ENCODE data around the gene PAPPA. TPM values are rescaled to one million over a fixed set of nuclear protein-coding genes. Genes with fewer than 3 reads are reported as not detected.

Gene PAPPA
- total and polyA plus RNA-seq, 12 donors: 0.22 to 23.9 (median 5.7) TPM

DNA sequence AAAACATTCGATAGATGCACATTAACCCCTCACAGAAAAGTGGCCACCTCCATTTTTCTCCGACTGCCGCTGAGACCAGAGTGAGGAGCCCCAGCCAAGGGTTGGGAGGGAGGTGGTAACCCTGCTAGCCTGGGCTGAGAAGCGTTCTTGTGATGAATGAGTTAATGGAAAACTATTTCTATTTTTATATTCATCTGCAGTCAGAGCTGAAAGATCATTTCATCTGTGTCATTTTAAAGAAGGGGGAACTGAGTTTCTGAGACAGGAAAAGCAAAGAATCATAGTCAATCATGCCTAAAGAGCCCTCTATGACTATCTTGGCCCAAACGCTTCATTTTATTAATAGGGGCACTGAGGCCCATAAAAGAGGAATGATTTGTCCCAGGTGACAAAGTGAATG lies 229.5 kb downstream of the PAPPA start:
- WGBS, 4 donors: 67 to 80% (median 76%) methylated on average over 5 of the region's 5 CpGs
- no peak for TF ChIP-seq POLR2A (IDR thresholded peaks at IDR 0.05)
- TF ChIP-seq, protein P1, sequence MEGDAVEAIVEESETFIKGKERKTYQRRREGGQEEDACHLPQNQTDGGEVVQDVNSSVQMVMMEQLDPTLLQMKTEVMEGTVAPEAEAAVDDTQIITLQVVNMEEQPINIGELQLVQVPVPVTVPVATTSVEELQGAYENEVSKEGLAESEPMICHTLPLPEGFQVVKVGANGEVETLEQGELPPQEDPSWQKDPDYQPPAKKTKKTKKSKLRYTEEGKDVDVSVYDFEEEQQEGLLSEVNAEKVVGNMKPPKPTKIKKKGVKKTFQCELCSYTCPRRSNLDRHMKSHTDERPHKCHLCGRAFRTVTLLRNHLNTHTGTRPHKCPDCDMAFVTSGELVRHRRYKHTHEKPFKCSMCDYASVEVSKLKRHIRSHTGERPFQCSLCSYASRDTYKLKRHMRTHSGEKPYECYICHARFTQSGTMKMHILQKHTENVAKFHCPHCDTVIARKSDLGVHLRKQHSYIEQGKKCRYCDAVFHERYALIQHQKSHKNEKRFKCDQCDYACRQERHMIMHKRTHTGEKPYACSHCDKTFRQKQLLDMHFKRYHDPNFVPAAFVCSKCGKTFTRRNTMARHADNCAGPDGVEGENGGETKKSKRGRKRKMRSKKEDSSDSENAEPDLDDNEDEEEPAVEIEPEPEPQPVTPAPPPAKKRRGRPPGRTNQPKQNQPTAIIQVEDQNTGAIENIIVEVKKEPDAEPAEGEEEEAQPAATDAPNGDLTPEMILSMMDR (IDR thresholded peaks at IDR 0.05): no peak
- H3K4me3 ChIP-seq: no peak overlapping the region
- H3K9me3 ChIP-seq (replicated peaks in 1 of 3): no peaks in the 10 kb centered on the region
- peaks cover 0 to 2% of the 10 kb centered on the region in 2 donors for H3K36me3 ChIP-seq (replicated peaks in 1 of 2)
- intact Hi-C loops (cut with DNase I): no loop called here
- H3K4me1 ChIP-seq (replicated peaks in 1 of 2): no peaks in the 10 kb centered on the region
- H3K27ac ChIP-seq: no peak overlapping the region
- no peak for DNase-seq
- no peaks in the 10 kb centered on the region for H3K27me3 ChIP-seq

DNA sequence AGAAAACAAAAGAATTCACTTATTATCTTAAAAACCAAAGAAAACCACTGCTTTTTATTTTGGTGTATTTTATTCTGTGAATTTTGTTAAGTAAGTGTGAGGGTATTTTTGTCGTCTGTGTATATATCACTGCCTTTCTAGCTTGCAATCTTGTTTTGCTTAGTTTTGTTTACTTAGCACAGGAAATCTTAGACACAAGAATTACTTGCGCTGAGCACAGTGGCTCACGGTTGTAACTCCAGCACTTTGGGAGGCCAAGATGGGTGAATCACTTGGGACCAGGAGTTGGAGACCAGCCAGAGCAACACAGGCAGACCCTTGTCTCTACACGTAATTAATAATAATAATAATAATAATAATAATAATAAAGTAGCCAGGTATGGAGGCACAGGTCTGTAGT lies 230.3 kb downstream of the PAPPA start:
- Histone ChIP-seq H3K27me3 (no peaks in the 10 kb centered on the region), H3K27ac (no peak overlapping the region), H3K36me3 (replicated peaks in 1 of 2) (peaks cover 0 to 2% of the 10 kb centered on the region in 2 donors), H3K9me3 (replicated peaks in 1 of 3) (no peaks in the 10 kb centered on the region), H3K4me1 (replicated peaks in 1 of 2) (no peaks in the 10 kb centered on the region), H3K4me3 (no peak overlapping the region)
- 67 to 77% (median 76%) methylated on average over 4 of the region's 4 CpGs for WGBS, 4 donors
- no peak for DNase-seq
- intact Hi-C loops (cut with DNase I): no loop called here
- TF ChIP-seq, protein P1 (IDR thresholded peaks at IDR 0.05): no peak
- no peak for TF ChIP-seq POLR2A (IDR thresholded peaks at IDR 0.05)

DNA sequence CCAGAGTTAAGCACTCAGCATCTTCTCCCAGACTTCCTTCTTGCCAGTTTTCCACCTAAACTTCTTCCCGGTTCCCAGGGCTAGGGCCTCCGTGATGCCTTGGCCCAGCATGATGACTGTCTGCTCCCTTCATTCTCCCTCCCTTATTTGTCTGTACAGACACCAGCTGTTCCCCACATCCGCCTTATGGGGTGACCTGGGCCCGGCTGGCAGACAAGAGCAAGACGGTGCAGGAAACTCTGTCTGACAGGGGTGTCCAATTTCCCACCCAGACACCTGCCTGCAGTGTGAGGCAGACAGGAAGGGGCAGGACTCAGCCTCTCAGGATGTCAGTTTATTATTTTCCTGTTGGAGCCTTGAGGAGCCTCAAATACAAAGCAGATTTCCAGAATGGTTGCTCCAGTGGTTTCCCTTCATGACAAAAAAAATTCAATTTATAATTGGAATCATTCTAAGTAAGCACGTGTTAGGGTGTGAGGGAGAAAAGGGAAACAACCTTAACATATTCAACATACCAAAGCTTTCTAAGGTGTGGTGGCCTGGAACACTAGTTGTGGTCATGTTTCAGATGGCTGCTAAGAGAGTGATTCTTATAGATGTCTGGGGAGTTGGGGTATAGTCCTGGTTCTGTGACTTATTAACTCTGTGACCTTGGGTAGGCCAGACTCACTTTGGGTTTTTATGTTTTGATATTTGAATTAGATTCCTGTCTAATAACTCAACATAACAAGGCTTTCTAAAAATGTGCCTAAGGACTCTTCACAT lies 234.5 kb downstream of the PAPPA start:
- Histone ChIP-seq H3K4me1 (replicated peaks in 1 of 2) (no peaks in the 10 kb centered on the region), H3K4me3 (no peak overlapping the region), H3K9me3 (replicated peaks in 1 of 3) (no peaks in the 10 kb centered on the region), H3K36me3 (replicated peaks in 1 of 2) (peaks cover 0 to 7% of the 10 kb centered on the region in 2 donors), H3K27me3 (no peaks in the 10 kb centered on the region), H3K27ac (no peak overlapping the region)
- DNase-seq: no peak
- no peak for TF ChIP-seq POLR2A (IDR thresholded peaks at IDR 0.05)
- TF ChIP-seq, protein P1 (IDR thresholded peaks at IDR 0.05): no peak
- intact Hi-C loops (cut with DNase I): no loop called here
- 61 to 75% (median 68%) methylated on average over 4 to 6 of the region's 6 CpGs for WGBS, 4 donors

DNA sequence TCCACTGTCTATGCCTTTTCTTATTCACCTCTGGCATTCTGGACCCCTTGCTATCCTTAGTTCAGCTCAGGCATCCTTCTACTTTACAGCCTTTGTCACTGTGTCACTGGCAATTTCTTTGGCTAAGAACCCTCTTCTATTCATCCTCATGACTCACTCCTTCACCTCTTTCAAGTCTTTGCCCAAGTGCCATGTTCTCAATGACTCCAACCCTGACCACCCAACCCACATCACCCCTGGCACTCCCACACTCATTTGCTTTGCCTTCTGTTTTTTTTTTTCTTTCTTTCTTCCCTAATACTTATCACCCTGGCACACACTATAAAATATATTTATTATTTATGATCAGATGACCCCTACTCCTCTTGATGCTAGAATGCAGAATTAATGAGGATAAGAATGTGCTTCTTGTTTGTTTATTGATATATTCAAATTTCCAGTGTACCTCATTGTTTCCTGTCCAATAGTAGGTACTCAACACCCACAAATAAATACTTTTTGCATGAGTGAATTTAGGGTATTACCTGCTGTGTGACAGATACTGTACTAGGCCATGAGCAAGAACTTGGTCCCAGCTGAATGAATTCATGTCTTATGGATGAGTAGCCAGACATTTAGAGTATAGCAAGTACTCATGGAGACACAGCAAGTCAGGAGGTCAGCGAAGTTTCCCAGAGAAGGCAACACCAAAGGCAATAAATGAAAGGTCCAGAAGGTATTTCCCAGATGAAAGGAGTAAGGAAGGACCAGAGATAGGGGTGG lies 236.1 kb downstream of the PAPPA start:
- Histone ChIP-seq H3K27ac (no peak overlapping the region), H3K9me3 (replicated peaks in 1 of 3) (no peaks in the 10 kb centered on the region), H3K4me3 (no peak overlapping the region), H3K4me1 (replicated peaks in 1 of 2) (no peaks in the 10 kb centered on the region), H3K27me3 (no peaks in the 10 kb centered on the region), H3K36me3 (replicated peaks in 1 of 2) (peaks cover 0 to 7% of the 10 kb centered on the region in 2 donors)
- TF ChIP-seq, protein P1 (IDR thresholded peaks at IDR 0.05): no peak
- no peak for TF ChIP-seq POLR2A (IDR thresholded peaks at IDR 0.05)
- WGBS, 4 donors: 88 to 95% (median 90%) methylated on average over 1 of the region's 1 CpG
- intact Hi-C loops (cut with DNase I): no loop called here
- no peak for DNase-seq

All from adrenal gland (tissue), 12 donors.